Stimulated activated CD8-positive, alpha-beta memory T cell treated with anti-CD3 and anti-CD28 coated beads, Interleukin-15, amount 100 ng/mL, for 4 hours (primary cell): Measurements from ENCODE around the gene PSMC3.

Source experiments
- DNase-seq, 2 donors: peaks; one replicate each; pipeline ENCODE4 v3.0.0-alpha.2; 2020; ENCODE audit warnings: low read depth in 2 of 2

Gene PSMC3

DNA sequence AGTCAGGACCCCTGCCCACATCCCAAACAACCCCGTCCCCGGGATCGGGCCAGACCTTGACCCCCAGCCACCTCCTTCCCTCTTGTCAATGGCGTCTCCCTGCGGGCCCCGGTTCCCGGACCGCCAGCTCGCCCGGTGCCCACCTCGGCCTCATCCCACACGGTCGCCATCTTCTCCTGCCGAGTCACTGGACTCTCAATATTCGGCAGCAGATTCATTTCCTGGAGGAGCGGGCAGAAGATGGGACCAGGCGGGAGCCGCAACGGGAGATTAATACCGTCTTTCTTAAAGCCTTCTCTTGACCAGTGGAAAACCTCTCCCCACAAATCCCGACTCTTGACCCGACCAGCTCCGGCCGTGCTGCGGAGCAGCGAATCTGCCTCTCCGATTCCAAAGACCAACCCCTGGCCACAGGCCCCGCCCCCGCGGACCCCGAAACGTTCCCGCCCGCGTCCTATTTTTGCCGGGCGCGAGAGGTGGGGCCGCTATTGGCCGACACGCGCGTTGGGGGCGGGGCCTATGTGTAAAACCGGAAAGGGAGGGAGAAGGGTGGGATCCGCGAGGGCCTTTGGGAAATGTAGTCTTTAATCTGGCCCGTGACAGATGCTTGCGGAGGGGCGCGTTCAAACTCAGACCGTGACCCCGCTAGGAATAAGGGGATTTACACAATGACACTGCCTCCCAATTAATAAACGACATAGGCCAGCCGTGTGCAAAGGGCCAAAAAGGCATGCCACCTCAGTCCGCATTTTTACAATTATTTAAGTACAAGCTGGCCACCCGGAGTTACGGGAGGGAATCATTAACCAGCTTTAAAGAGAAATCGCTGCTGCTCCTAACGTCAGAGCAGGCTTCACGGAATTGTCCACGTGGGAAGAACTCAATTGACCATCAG is at the start of gene PSMC3:
Gene PSMC3 (minus strand): TSS at position 378 of the 895 bp plus-strand sequence. CDS start 160 bp downstream, at position 218.
- DNase-seq, result peak; percentile 97 to 98

- no peak for DNase-seq
These were observed 44.4 kb upstream of the PSMC3 start for GRCh38 chr11:47470671-47471070.

- no peak for DNase-seq
These were observed 43.3 kb upstream of the PSMC3 start for GRCh38 chr11:47469361-47470179.

DNA sequence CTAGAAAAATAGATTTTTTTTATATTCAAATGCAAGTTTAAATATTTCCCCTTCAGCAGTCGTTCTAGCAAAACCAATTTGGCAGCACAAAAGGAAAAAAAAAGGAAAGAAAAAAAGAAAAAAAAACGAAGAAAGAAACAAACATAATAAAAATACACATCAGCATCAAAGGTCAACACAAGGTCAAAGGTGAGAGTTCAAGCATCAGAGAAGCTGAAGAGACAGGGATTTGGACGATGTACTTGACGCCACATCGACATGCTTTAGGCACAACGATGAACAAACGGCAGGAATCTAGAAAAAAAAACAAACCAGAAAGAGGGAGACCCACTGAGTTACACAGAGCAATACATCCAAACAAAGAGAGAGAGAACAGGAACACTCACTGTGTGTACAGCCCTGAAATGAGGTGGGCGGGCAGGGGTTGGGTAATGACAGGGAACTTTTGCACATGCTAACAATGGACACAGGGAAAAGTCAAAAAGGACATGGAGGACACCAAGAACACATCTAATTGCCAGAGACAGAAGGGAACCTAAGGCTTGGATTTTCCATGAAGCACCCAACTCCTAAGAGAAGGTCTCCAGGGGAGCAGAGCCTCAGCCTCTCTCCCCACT is 42.5 kb upstream of the PSMC3 start:
- DNase-seq, result no peak

DNA sequence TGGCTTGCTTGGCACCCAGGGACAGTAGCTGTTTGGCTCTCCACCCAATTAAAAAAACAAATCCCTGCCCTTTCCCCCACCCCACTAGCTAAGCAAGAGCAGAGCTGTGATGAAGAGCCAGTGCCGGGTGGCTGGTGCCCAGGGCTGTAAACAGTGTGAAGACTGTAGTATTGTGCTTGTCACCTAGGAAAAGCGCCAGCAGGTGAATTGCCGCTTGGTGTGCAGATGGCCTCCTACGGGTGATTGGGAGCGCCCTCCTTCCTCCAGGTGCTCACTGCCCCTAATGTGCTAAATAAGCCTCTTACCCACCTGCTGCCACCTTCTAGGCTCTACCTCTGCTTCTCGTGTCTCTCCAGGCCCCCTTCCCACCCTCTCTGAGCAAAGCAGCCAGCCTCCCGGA is 41.1 kb upstream of the PSMC3 start:
- DNase-seq, result no peak

DNA sequence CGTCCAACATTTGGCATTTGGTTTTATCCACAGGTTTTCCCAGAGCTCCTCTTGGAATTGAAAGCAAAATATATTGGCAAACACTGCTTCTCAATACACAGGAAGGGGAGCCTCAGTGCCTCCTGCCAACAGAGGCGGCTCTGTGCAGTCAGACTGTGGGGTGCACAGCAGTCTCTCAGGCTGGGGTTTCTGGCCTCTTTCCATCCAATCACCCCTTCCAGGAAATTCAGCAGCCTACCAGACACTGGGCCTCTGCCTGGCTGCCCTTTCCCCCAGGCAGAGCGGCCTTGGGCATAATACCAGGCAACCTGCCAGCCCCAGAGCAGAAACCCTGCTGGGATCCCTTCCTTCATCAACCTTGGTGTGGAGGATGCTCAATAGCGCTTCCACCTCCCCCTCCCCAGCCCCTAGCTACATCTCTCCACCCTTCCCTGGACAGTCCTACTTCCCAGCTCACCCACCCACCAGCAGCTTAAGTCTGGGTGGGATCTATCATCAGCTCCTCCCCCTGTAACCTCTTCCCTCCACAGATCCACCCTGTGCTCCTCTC is 40.5 kb upstream of the PSMC3 start:
- DNase-seq, result no peak

DNA sequence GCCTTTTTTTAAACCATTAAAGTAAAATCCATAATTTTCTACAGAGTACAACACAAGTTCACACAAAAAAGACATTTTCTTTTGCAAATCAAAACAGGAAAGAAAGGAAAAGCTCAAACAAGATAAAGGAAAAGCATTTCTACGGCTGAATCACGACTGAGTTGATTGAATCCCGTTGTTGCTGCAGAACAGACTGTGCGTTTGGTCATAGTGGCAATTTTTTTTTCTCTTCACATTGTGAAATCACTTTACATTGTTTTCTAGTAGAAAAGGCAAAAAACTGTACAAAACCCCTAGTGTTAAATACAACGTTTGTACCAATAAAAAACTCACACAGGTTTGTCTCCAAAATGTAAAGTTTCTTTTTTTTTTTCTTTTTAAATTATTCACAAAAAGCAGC is 40.0 kb upstream of the PSMC3 start:
- no peak for DNase-seq

- DNase-seq, result no peak
These were observed 38.2 kb upstream of the PSMC3 start for GRCh38 chr11:47464483-47464882.

DNA sequence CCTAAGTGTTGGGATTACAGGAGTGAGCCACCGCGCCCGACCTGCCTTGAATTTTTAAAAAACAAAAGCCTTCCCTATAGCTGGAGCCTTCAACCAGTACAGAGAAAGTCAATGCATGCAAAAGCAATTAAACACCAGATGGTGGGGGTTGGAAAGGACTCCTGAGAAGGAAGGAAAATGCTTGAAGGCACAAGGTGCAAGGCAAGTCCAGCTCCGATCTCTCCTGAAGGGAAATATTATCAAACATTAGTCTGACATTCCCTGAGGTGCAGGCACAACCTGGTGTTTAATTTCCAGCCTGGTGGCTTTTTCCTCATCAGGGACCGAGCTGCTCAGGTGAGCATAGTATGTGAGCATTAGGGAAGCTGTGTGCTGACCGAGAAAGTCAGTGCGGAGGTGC is 35.6 kb upstream of the PSMC3 start:
- DNase-seq, result no peak

GRCh38 chr11:47460571-47461235 is 34.5 kb upstream of the PSMC3 start:
- no peak for DNase-seq

DNA sequence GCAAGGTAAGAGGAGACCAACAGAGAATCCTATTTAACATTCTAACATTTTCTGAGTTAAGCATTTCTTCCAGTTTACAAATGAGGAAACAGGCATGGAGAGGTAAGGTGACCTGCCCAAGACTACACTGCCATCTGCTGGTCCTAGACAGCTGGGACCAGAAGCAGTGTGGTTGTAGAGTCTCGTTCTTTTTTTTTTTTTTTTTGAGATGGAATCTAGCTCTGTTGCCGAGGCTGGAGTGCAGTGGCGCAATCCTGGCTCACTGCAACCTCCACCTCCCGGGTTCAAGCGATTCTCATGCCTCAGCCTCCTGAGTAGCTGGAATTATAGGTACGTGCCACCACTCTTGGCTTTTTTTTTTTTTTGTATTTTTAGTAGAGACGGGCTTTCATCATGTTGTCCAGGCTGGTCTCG is 28.0 kb upstream of the PSMC3 start:
- peak; percentile 17 to 36 for DNase-seq

DNA sequence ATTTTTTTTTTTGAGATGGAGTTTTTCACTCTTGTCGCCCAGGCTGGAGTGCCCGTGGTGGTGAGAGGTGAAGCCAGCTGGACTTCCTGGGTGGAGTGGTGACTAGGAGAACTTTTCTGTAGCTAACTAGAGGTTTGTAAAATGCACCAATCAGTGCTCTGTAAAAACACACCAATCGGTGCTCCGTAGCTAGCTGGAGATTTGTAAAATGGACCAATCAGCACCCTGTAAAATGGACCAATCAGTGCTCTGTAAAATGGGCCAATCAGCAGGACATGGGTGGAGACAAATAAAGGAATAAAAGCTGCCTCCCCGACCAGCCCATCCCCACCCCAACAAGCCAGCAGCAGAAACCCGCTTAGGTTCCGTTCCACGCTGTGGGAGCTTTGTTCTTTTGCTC is 27.1 kb upstream of the PSMC3 start:
- DNase-seq, result no peak

DNA sequence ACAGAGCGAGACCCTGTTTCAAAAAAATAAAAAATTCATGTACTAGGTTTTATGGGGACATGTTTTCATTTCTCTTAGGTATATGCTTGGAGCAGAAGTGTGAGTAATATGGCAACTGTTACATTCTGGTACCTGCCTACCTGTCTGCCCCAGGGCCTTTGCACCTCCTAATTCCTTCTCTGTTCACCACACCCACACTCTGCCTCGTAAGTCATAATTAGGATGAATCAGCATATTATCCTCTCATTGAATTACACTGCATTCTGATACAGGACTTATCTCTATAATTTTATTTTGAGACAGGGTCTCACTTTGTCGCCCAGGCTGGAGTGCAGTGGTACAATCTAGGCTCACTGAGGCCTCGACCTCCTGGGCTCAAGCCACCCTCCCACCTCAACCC is 25.8 kb upstream of the PSMC3 start:
- DNase-seq, result no peak

DNA sequence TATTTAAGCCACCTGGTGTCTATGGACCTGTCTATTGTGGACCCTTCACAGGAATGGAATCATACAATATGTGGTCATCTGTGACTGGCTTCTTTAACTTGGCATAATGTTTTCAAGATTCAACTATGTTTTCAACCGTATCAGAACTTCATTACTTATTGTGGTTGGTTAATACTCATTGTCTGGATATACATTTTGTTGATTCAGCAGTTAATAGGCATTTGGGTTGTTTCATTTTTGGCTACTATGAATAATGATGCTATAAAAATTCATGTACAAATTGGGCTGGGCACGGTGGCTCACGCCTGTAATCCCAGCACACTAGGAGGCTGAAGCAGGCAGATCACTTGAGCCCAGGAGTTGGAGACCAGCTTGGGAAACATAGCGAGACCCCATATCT is 25.2 kb upstream of the PSMC3 start:
- DNase-seq, result no peak

- no peak for DNase-seq
These were observed 23.3 kb upstream of the PSMC3 start for GRCh38 chr11:47449541-47449940.

DNA sequence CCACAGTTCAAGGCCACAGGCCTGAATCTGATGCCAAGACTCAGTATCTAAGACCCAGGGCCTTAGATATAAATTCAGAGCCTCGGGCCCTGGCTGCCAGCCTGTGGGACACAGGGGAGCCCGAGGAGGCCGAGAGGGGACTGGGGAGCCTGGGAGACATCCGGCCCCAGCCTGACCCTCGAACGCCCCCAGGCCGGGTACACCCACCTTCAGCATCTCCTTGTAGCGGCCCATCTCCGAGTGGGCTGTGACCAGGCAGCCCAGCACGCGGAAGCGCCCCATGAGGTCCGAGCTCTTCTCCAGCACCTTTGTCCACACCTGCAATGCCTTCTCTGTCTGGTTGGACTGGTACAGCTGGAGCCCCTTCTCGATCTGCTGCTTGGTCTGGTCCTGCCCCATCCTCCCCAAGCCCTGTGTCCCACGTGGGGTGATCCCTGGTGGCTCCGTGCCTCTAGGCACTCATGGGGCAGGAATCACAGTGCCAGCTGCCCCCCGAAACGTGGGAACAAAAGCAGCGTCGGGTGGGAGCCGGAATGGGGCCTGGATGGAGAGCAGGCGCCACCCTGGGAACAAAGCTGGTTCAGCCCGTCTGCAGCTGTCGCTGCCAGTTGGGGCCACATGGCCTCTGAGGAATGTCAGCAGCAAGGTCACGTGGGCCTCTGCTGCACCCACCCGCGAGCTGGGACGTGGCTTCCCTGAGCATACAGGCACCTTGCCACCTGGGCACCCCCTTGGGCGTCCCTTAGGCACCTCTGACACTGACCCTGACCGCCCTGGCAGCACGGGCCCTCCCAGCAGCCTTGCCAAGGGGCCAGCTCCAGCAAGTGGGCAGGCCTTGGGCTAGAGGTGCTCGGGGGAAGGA is 22.6 kb upstream of the PSMC3 start, which contains the start of gene RAPSN:
Gene RAPSN (minus strand): TSS at position 571 of the 862 bp plus-strand sequence. CDS start 172 bp downstream, at position 399.
- DNase-seq, result no peak

DNA sequence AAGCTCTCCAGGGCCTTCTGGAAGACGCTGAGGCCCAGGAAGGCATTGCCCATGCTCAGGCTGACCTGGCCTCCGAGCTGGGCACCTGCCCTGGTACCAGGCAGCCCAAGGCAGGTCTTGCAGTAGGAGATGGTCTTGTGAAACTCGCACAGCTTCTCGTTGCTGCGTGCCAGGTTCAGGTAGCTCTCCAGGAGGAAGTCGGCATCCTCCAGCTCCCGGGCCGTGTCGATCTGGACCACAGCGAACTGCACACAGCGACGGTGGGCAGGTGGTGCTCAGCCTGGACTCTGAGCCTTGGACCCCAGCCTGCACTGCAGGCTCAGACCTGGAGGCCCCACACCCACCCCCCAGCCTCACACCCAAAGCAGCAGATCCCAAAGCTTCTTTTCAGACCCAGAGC is 21.7 kb upstream of the PSMC3 start:
- no peak for DNase-seq

GRCh38 chr11:47446833-47447232 is 20.6 kb upstream of the PSMC3 start:
- no peak for DNase-seq

- DNase-seq, result no peak
These were observed 19.6 kb upstream of the PSMC3 start for GRCh38 chr11:47445840-47446239.

DNA sequence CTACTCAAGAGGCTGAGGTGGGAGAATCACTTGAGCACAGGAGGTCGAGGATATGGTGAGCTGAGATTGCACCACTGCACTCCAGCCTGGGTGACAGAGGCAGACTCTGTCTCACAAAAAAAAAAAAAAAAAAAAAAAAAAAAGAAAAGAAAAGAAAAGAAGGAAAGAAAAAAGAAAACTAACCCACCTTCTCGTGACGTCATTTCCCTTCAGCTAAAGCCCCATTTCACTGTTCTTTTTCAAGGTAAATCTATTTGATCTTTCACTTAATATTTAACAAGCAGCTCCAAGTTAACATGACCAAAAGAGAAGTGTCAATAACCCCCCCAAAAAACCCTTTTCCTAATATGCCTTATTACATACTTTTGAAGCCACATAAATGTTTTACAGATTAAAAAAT is 17.6 kb upstream of the PSMC3 start:
- no peak for DNase-seq
